Globus pallidus (tissue), 1 donor: ENCODE results near the gene SLC13A4.
"Not testable (repeated sequence)": the region's sequence is repeated elsewhere in the genome, so short reads cannot be mapped to it uniquely, and the experiment has no call there.

ENCODE experiments used
- DNase-seq: peaks from one replicate; pipeline ENCODE4 v3.0.0-alpha.2; 2015; ENCODE audit warnings: low spot score

SLC13A4 gene

DNA sequence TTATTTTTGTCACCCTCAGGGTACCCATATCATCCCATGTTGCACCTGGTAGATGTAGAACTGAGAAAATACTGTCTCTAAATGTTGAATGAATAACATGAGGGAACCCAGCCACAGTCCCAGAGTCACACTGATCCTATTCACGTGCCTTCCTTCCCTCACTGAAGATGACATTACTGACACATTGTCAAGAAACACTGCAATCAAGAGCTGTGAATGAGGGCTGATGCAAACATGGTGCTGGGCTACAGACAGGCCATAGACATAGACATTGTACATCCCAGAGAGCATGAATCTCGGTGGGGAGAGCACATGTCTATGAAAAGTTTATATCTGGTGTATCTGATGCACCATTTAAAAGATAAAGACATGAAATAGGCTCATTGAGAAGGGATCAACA, 9.8 kb downstream of the SLC13A4 start:
- DNase-seq, result no peak

DNA sequence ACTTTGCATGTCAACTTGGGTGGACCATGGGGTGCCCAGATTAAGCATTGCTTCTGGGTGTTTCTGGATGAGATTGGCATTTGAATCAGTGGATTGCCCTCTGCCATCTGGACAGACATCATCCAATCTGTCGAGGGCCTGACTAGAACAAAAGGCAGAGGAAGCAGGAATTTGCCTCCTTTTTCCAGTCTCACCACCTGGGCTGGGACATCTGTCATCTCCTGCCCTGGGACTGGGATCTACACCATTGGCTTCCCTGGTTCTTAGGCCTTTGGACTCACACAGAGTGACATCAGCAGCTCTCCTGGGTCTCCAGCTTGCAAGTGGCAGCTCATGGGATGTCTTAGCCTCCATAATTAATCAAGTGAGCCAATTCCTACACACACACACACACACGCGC, 10.3 kb downstream of the SLC13A4 start:
- DNase-seq, result no peak

DNA sequence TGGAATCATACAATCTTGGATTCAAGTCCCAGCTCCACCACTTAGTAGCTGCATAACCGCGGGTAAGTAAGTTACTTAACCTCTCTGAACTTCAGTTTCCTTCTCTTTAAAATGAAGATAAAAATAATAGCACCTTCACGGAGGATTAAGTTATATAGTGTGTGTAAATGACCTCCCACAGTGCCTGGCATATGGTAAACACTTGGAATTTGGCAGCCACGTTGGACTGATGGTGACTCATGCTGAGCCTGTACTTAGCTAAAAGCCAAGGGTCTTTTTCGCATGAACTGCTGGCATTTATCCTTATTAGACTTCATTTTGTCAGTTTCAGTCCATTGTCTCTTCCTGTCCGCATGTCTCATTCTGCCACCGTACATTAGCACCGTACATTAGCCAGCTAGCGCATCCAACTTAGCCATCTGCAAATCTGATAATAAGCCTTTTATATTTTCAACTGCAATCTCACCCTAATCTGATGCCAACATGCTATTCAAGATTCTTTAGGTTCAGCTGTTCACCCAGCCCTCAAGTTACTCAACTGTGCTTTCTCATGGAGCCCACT, 11.2 kb downstream of the SLC13A4 start:
- DNase-seq, result no peak

GRCh38 chr7:135715673-135716072, 12.3 kb downstream of the SLC13A4 start:
- DNase-seq, result no peak

DNA sequence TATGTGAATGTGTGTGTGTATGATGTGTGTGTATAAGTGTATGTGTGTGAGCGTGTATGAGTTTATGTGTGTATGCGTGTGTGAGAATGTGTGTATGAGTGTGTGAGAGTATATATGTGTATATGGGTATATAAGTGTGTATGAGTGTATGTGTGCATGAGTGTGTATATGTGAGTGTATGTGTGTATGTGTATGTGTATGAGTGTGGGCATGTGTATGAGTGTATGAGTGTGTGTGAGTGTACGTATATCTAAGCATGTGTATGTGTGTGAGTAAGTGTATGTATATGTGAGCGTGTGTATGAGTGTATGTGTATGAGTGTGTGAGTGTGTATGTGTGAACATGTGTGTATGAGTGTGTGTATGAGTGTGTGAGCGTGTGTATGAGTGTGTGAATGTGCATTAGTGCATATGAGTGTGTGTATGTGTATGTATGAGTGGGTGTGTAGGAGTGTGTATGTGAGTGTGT, 12.9 kb downstream of the SLC13A4 start:
- no peak for DNase-seq

DNA sequence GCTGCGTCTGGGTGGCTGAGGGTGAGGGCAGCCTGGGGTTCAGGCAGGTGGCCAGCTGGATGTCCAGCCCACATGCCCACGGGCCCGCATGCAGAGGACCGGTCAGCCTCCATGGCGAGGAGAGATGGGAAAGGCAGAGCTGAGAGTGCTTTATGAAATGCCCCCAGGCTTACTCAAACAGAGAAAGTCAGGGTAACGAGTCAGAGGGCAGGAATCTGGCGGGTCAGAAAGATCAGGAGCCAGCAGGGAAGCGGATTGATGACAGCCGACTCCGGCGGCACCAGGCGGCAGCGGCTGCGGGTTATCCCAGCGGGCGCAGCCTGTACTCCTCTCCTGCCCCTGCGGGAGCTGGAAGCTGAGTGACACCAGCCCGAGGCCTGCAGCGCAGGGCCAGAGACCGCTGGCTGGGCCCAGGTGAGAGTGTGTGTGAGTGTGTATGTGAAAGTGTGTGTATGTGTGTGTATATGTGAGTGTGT, 13.4 kb downstream of the SLC13A4 start:
- no peak for DNase-seq

DNA sequence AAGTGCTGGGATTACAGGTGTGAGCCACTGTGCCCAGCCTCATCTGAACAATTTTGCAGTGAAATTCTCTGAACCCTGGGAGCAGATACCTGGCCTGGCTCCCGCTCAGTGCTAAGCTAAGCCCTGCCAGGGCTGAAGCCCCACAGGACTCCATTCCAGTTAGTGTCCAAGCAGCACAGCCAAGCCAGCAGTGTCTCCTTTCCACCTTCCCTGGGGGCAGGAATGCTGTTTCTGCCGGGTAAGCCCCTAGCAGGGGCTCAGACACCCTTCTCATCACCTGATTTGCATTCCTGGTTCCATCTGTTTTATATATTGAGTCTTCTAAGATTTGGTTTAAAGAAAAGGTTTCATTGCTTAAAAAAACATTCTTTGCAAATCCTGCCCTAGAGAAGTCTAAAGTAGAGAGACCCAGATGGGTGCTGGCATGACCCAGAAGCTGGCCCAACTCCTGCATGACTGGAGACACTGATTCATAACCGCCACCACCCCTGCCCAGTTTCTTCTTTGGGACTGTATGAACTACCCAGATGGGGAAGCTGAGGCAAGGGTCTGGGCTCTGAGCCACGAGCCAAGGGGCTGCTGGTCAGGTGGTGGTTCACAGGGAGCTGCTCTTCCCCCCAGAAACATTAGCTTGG, 14.0 kb downstream of the SLC13A4 start:
- no peak for DNase-seq

- DNase-seq, result no peak
Measured at GRCh38 chr7:135712796-135713195, 15.2 kb downstream of the SLC13A4 start.

- no peak for DNase-seq
Measured at GRCh38 chr7:135712182-135712782, 15.7 kb downstream of the SLC13A4 start.

DNA sequence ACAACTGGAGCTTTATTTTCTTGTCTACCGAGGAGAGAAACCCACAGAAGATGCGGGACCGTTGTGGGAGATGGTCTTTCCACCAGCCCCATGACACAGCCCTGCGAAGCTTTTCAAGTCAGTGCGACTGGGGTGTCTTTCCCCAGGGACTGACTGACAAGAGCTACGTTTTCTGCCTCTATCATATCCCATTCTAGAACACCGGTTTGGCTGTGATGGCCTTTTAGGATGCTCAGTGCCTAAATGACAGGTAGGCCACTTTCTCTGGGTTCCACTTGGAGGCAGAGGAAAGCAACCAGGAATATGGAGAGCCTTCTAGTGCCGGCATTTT, 16.9 kb downstream of the SLC13A4 start:
- DNase-seq, result no peak

- no peak for DNase-seq
Measured at GRCh38 chr7:135710417-135711138, 17.4 kb downstream of the SLC13A4 start.

GRCh38 chr7:135709508-135709907, 18.5 kb downstream of the SLC13A4 start:
- no peak for DNase-seq

- no peak for DNase-seq
Measured at GRCh38 chr7:135708041-135708440, 19.9 kb downstream of the SLC13A4 start.

GRCh38 chr7:135707570-135707966, 20.4 kb downstream of the SLC13A4 start:
- no peak for DNase-seq

GRCh38 chr7:135706858-135707569, 21.0 kb downstream of the SLC13A4 start:
- DNase-seq, result no peak

- no peak for DNase-seq
Measured at GRCh38 chr7:135706038-135706742, 21.8 kb downstream of the SLC13A4 start.

- DNase-seq, result no peak
Measured at GRCh38 chr7:135704698-135705097, 23.3 kb downstream of the SLC13A4 start.

- no peak for DNase-seq
Measured at GRCh38 chr7:135704074-135704473, 23.9 kb downstream of the SLC13A4 start.

- no peak for DNase-seq
Measured at GRCh38 chr7:135697276-135698049, 30.5 kb downstream of the SLC13A4 start.

DNA sequence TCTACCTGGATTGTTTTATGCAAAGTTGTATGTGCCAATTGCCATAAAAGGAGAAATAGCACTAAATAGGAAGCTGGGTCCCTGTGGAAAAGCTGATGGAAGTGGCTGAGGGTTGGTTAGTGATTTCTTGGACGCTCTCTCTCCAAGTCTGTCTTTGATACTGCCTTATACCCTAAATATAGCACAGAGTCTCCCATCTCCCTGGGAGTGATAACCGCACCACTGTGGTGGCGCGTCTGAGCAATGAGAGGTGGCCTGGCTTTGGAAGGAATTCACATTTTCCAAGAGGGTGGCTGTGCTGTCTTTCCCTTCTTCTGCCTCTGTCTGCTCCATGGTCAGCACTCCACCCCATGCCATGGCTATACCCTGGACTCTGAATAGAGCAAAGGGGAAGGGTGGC, 34.4 kb downstream of the SLC13A4 start:
- no peak for DNase-seq

DNA sequence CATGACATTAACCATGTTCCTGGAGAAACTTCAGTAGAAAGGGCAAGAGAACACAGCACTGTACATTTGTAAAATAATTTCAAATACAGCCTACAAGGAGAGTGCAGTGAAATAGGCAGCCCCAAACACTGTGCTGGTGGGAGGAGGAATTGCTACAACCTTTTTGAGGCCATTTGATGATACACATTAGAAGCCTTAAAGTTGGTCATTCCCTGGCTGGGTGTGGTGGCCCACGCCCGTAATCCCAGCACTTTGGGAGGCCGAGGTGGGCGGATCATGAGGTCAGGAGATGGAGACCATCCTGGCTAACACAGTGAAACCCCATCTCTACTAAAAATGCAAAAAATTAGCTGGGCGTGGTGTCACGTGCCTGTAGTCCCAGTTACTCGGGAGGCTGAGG, 35.4 kb downstream of the SLC13A4 start:
- not testable (repeated sequence) for DNase-seq
